Gastrocnemius medialis (tissue), 4 donors: ENCODE measurements around the gene PAPLN.

Experiments
- POLR2A ChIP-seq, 2 donors: fragments of 450-650 bp; IDR thresholded peaks; one replicate each; pipeline ENCODE4 v1.6.1; 2017; ENCODE audit warnings: antibody characterized with exemption in 2 of 2, mild to moderate bottlenecking in 2 of 2, moderate library complexity in 2 of 2
- TF ChIP-seq, protein P1 (sequence below), 5 experiments: fragments of 450-650 bp in 3 of 5; fragments of 200-600 bp in 2 of 5; sonication (generic) in 2 of 5; IDR thresholded peaks in 4 of 5; conservative IDR thresholded peaks in 1 of 5; 1 replicate in 4 of 5; 2 replicates in 1 of 5; pipeline ENCODE4 v1.5.1; 2016 to 2019; ENCODE audit warnings: antibody characterized with exemption in 5 of 5, mild to moderate bottlenecking in 3 of 5, moderate library complexity in 3 of 5

DNA sequence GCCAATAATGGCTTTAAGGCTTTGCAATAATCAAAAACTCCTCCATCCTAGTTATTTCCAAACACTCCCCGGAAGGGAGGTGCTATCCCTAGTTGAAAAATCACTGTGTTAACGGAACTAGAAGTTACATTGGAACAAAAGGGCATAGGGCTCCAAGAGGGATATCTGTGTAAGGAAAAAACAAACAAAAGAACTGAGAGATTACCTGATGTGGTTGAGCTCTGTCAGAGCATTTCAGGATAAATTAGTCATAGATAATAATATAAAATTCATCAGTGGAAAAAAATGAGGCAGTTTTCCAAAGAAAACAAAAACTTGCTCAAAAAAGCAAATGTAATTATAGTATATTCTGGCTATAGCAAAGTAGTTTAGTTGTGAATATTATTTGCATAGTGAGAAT lies 27.4 kb upstream of the PAPLN start:
- TF ChIP-seq, protein P1, sequence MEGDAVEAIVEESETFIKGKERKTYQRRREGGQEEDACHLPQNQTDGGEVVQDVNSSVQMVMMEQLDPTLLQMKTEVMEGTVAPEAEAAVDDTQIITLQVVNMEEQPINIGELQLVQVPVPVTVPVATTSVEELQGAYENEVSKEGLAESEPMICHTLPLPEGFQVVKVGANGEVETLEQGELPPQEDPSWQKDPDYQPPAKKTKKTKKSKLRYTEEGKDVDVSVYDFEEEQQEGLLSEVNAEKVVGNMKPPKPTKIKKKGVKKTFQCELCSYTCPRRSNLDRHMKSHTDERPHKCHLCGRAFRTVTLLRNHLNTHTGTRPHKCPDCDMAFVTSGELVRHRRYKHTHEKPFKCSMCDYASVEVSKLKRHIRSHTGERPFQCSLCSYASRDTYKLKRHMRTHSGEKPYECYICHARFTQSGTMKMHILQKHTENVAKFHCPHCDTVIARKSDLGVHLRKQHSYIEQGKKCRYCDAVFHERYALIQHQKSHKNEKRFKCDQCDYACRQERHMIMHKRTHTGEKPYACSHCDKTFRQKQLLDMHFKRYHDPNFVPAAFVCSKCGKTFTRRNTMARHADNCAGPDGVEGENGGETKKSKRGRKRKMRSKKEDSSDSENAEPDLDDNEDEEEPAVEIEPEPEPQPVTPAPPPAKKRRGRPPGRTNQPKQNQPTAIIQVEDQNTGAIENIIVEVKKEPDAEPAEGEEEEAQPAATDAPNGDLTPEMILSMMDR (IDR thresholded peaks at IDR 0.05 in 4 of 5, conservative IDR thresholded peaks at IDR 0.05 in 1 of 5) = no peak
- TF ChIP-seq POLR2A (IDR thresholded peaks at IDR 0.05) = no peak
